Measurements from ENCODE around the gene PHF2. TPM values are rescaled to one million over a fixed set of nuclear protein-coding genes. Genes with fewer than 3 reads are reported as not detected.
A peak's percentile ranks its signal among the peaks of the same experiment; 100 is the strongest.

The PHF2 gene
- total and polyA plus RNA-seq, 9 of the 15 experiments (the other 6 are each of a cell fraction or from before 2014, with no cell fraction given): 0.37 to 14.4 (median 8.1) TPM

DNA sequence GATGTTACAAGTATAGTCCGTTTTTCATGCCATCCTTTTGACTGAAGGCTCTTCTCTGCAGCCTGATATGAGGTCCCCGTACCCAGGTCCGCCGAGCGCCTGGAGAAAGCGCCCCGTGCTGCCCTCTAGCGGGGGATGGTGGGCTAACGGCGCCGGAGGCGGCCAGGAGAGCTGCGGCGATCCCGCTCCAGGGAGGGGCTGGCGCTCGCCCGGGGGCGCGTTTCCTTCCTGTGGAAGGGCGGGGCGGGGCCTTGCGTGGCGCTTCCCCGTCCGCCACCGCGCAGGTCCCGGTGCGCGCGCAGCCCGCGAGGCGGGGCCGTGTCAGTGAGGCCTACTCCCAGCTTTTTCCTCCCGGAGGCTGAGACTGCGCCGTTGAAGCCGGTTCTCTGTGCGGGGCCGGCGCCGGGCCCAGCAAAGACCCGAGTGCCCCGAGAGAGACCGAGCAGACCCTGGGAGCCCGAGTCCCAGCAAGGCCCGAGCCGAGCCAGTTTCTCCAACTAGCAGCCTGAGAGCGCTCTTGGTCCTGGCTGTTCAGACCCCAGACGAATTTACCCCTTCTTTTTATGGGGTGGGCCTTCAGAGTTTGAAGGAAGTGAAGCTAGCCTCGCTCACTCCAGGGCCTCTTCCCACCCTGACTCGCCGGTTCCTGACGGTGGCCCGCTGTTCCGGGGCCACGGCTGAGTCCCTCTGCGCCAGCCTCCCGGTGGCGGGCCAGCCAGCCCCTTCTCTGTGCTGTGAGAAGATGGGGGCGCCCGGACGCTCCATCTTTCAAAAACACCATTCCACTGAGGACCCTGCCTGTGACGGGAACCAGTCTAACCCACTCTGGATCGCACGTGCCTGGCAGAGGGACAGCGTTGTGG is 9.7 kb upstream of the PHF2 start (continued):
- 0 out of 2 replicates have a peak, but pooled peaks have one; percentile 73 for TF ChIP-seq ERF (CRISPR knock-in tag; IDR thresholded peaks at IDR 0.05)
- TF ChIP-seq LCOR (CRISPR knock-in tag; IDR thresholded peaks at IDR 0.05): no peak
- TF ChIP-seq TCF3 (CRISPR knock-in tag; IDR thresholded peaks at IDR 0.05): peak; percentile 14; the same call in 1 of the 2 replicates
- TF ChIP-seq TAF15 (IDR thresholded peaks at IDR 0.05; ENCODE audit: low read depth, low read length): 0 out of 2 replicates have a peak, but pooled peaks have one; percentile 43
- no peak for TF ChIP-seq ZNF57 (CRISPR knock-in tag; IDR thresholded peaks at IDR 0.05)
- TF ChIP-seq, protein P1, sequence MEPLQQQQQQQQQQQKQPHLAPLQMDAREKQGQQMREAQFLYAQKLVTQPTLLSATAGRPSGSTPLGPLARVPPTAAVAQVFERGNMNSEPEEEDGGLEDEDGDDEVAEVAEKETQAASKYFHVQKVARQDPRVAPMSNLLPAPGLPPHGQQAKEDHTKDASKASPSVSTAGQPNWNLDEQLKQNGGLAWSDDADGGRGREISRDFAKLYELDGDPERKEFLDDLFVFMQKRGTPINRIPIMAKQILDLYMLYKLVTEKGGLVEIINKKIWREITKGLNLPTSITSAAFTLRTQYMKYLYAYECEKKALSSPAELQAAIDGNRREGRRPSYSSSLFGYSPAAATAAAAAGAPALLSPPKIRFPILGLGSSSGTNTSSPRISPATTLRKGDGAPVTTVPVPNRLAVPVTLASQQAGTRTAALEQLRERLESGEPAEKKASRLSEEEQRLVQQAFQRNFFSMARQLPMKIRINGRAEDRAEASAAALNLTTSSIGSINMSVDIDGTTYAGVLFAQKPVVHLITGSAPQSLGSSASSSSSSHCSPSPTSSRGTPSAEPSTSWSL (CRISPR knock-in tag; IDR thresholded peaks at IDR 0.05; ENCODE audit: borderline replicate concordance): no peak
- peak; percentile 94 for TF ChIP-seq RB1 (IDR thresholded peaks at IDR 0.05; ENCODE audit: low read depth)
- TF ChIP-seq ZFX (CRISPR knock-in tag; IDR thresholded peaks at IDR 0.05): peak; percentile 99
- TF ChIP-seq, protein P2, sequence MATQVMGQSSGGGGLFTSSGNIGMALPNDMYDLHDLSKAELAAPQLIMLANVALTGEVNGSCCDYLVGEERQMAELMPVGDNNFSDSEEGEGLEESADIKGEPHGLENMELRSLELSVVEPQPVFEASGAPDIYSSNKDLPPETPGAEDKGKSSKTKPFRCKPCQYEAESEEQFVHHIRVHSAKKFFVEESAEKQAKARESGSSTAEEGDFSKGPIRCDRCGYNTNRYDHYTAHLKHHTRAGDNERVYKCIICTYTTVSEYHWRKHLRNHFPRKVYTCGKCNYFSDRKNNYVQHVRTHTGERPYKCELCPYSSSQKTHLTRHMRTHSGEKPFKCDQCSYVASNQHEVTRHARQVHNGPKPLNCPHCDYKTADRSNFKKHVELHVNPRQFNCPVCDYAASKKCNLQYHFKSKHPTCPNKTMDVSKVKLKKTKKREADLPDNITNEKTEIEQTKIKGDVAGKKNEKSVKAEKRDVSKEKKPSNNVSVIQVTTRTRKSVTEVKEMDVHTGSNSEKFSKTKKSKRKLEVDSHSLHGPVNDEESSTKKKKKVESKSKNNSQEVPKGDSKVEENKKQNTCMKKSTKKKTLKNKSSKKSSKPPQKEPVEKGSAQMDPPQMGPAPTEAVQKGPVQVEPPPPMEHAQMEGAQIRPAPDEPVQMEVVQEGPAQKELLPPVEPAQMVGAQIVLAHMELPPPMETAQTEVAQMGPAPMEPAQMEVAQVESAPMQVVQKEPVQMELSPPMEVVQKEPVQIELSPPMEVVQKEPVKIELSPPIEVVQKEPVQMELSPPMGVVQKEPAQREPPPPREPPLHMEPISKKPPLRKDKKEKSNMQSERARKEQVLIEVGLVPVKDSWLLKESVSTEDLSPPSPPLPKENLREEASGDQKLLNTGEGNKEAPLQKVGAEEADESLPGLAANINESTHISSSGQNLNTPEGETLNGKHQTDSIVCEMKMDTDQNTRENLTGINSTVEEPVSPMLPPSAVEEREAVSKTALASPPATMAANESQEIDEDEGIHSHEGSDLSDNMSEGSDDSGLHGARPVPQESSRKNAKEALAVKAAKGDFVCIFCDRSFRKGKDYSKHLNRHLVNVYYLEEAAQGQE (IDR thresholded peaks at IDR 0.05; ENCODE audit: borderline replicate concordance): peak; percentile 61; the same call in 1 of the 2 replicates
- TF ChIP-seq, protein P2 (CRISPR knock-in tag; IDR thresholded peaks at IDR 0.05; ENCODE audit: low read depth): peak; percentile 32; the same call in 1 of the 2 replicates
- TF ChIP-seq YY1 (IDR thresholded peaks at IDR 0.05; ENCODE audit: borderline replicate concordance in 1 of 3, control insufficient read depth in 1 of 3, extremely low read depth in 1 of 3, insufficient read depth in 3 of 3, insufficient read length in 1 of 3, insufficient replicate concordance in 2 of 3, low read depth in 1 of 3, low read length in 2 of 3): peak in 2 of 3 experiments; percentile 19 to 46
- TF ChIP-seq ZKSCAN3 (CRISPR knock-in tag; IDR thresholded peaks at IDR 0.05): no peak
- TF ChIP-seq ZBTB2 (IDR thresholded peaks at IDR 0.05): no peak
- peak; percentile 95 for TF ChIP-seq CTBP1 (IDR thresholded peaks at IDR 0.05; ENCODE audit: borderline replicate concordance)
